ENCODE measurements around the gene SLC27A2.

- TF ChIP-seq GATA3 (IDR thresholded peaks at IDR 0.05; ENCODE audit: low read depth, low read length), result no peak
- no peak for TF ChIP-seq GATA2 (IDR thresholded peaks at IDR 0.05; ENCODE audit: low read depth, low read length)
Measured at GRCh38 chr15:50144341-50145120, 37.5 kb upstream of the SLC27A2 start.
